ENCODE results near the gene LY6G6D.

GRCh38 chr6:31711233-31711632 is 3.9 kb upstream of the LY6G6D start:
- TF ChIP-seq CTCF (IDR thresholded peaks at IDR 0.05; ENCODE audit: low read depth, low read length) (no peak), EZH2phosphoT487 (IDR thresholded peaks at IDR 0.05; ENCODE audit: low read depth) (no peak)

Data from OCI-LY3 (cell line).